Measurements from ENCODE around the gene NRIP3. TPM values are rescaled to one million over a fixed set of nuclear protein-coding genes. Genes with fewer than 3 reads are reported as not detected.

The NRIP3 gene
- total and polyA plus RNA-seq, 4 donors = under 0.01 to 1.0 (median 0.07) TPM; not detected in 1

DNA sequence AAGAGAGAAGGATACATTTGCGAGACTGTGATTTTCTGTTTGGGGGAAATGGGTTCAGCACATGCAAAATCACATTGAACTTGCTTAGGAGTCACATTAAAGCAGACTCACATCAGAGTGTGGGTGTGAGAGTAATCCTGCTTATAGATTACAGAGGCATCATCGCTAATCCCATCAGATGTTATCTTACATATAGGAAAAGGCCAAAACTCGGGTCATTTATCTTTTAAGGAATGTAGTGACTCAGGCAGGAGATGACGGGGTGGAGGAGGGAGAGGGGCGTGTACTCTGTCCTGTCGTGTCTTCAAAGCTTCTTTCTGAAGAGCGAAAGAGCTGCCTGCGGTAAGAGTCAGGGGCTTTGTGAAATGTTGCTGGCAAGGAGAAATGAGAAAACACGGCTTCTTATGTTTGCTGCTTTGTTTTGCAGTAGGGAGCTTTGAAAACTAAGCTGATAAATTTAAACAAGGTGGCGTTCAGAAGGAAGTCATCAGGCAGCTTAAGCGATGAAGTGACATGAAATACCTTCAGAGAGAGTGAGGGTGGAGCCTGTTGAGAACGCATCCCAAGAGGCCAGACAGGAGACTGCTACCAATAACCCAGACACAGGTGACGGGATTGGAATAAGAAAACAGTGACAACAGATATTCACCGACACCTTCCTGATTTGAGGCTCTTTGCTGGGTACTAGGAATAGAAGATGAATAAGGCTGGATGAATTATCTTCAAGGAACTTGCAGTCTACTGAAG is 68.9 kb downstream of the NRIP3 start:
- no peak for DNase-seq (ENCODE audit: low spot score)
- Histone ChIP-seq H3K9ac (ENCODE audit: low read depth in 1 of 2, low read length in 2 of 2) (no peak overlapping the region), H3K36me3 (ENCODE audit: control insufficient read depth in 4 of 4, insufficient read depth in 3 of 4, low read depth in 1 of 4, low read length in 3 of 4) (no peaks in the 10 kb centered on the region), H3K4me3 (ENCODE audit: low read depth in 1 of 3, low read length in 3 of 3) (no peak overlapping the region), H3K27ac (ENCODE audit: low read depth in 1 of 2, low read length in 2 of 2) (no peak overlapping the region), H3K27me3 (ENCODE audit: control insufficient read depth in 4 of 4, insufficient read depth in 4 of 4, low read length in 3 of 4) (no peaks in the 10 kb centered on the region), H3K4me1 (ENCODE audit: control insufficient read depth in 4 of 4, insufficient read depth in 4 of 4, low read length in 3 of 4) (no peaks in the 10 kb centered on the region), H3K9me3 (ENCODE audit: control insufficient read depth in 4 of 4, low read length in 3 of 4) (no peaks in the 10 kb centered on the region)
- no peak for TF ChIP-seq FOXA2 (IDR thresholded peaks at IDR 0.05)
- TF ChIP-seq YY1 (IDR thresholded peaks at IDR 0.05) = no peak
- TF ChIP-seq ATF3 (IDR thresholded peaks at IDR 0.05) = no peak
- TF ChIP-seq FOXA1 (IDR thresholded peaks at IDR 0.05) = no peak
- TF ChIP-seq, protein P1, sequence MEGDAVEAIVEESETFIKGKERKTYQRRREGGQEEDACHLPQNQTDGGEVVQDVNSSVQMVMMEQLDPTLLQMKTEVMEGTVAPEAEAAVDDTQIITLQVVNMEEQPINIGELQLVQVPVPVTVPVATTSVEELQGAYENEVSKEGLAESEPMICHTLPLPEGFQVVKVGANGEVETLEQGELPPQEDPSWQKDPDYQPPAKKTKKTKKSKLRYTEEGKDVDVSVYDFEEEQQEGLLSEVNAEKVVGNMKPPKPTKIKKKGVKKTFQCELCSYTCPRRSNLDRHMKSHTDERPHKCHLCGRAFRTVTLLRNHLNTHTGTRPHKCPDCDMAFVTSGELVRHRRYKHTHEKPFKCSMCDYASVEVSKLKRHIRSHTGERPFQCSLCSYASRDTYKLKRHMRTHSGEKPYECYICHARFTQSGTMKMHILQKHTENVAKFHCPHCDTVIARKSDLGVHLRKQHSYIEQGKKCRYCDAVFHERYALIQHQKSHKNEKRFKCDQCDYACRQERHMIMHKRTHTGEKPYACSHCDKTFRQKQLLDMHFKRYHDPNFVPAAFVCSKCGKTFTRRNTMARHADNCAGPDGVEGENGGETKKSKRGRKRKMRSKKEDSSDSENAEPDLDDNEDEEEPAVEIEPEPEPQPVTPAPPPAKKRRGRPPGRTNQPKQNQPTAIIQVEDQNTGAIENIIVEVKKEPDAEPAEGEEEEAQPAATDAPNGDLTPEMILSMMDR (IDR thresholded peaks at IDR 0.05; ENCODE audit: low read depth, low read length, missing input control) = no peak
- no peak for TF ChIP-seq JUND (IDR thresholded peaks at IDR 0.05)
- no peak for TF ChIP-seq HNF4G (IDR thresholded peaks at IDR 0.05)
- TF ChIP-seq TAF1 (conservative IDR thresholded peaks at IDR 0.05) = no peak
- no peak for TF ChIP-seq HNF4A (conservative IDR thresholded peaks at IDR 0.05)
- no peak for TF ChIP-seq MAX (IDR thresholded peaks at IDR 0.05)
- TF ChIP-seq, protein P2, sequence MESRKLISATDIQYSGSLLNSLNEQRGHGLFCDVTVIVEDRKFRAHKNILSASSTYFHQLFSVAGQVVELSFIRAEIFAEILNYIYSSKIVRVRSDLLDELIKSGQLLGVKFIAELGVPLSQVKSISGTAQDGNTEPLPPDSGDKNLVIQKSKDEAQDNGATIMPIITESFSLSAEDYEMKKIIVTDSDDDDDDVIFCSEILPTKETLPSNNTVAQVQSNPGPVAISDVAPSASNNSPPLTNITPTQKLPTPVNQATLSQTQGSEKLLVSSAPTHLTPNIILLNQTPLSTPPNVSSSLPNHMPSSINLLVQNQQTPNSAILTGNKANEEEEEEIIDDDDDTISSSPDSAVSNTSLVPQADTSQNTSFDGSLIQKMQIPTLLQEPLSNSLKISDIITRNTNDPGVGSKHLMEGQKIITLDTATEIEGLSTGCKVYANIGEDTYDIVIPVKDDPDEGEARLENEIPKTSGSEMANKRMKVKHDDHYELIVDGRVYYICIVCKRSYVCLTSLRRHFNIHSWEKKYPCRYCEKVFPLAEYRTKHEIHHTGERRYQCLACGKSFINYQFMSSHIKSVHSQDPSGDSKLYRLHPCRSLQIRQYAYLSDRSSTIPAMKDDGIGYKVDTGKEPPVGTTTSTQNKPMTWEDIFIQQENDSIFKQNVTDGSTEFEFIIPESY (IDR thresholded peaks at IDR 0.05) = no peak
- WGBS = 84% methylated on average over 14 of the region's 14 CpGs

DNA sequence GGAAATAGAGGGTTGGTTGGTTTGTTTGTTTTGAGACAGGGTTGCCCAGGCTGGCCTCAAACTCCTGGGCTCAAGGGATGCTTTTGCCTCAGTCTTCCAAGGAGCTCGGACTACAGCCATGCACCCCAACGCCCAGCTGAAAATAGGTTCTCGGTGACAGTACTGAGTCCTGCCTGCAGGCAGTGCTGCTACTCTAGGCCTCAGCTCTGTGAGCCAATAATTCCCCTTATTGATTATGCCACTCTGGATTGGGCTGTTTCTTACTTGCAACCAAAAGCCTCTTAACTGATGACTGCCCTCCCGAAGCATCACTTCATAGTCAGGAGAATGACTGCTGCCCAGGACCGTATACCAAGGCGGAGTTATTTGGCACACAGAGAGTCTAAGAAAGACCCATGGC is 69.9 kb downstream of the NRIP3 start:
- no peak for TF ChIP-seq ATF3 (IDR thresholded peaks at IDR 0.05)
- TF ChIP-seq, protein P2 (IDR thresholded peaks at IDR 0.05) = no peak
- TF ChIP-seq HNF4G (IDR thresholded peaks at IDR 0.05) = no peak
- TF ChIP-seq TAF1 (conservative IDR thresholded peaks at IDR 0.05) = no peak
- Histone ChIP-seq H3K9ac (ENCODE audit: low read depth in 1 of 2, low read length in 2 of 2) (no peak overlapping the region), H3K4me3 (ENCODE audit: low read depth in 1 of 3, low read length in 3 of 3) (no peak overlapping the region), H3K36me3 (ENCODE audit: control insufficient read depth in 4 of 4, insufficient read depth in 3 of 4, low read depth in 1 of 4, low read length in 3 of 4) (no peaks in the 10 kb centered on the region), H3K9me3 (ENCODE audit: control insufficient read depth in 4 of 4, low read length in 3 of 4) (no peaks in the 10 kb centered on the region), H3K27me3 (ENCODE audit: control insufficient read depth in 4 of 4, insufficient read depth in 4 of 4, low read length in 3 of 4) (no peaks in the 10 kb centered on the region), H3K4me1 (ENCODE audit: control insufficient read depth in 4 of 4, insufficient read depth in 4 of 4, low read length in 3 of 4) (no peaks in the 10 kb centered on the region), H3K27ac (ENCODE audit: low read depth in 1 of 2, low read length in 2 of 2) (no peak overlapping the region)
- DNase-seq (ENCODE audit: low spot score) = no peak
- WGBS = 95% methylated on average over 6 of the region's 6 CpGs

Data from liver (tissue), 9 donors.